ENCODE data around the gene ACTR1B.

The ACTR1B gene

GRCh38 chr2:97653874-97654273 lies 10.0 kb downstream of the ACTR1B start:
- peak overlapping the region; percentile 18; the same call in 1 of the 2 replicates for H3K27ac ChIP-seq
- TF ChIP-seq CTCF (IDR thresholded peaks at IDR 0.05): no peak
- no peak for TF ChIP-seq ZFX (IDR thresholded peaks at IDR 0.05; ENCODE audit: borderline replicate concordance)

GRCh38 chr2:97653473-97653872 lies 10.4 kb downstream of the ACTR1B start:
- peak overlapping the region; percentile 18; the same call in 1 of the 2 replicates for H3K27ac ChIP-seq
- TF ChIP-seq CTCF (IDR thresholded peaks at IDR 0.05) (no peak), ZFX (IDR thresholded peaks at IDR 0.05; ENCODE audit: borderline replicate concordance) (no peak)

- TF ChIP-seq ZFX (IDR thresholded peaks at IDR 0.05; ENCODE audit: borderline replicate concordance) (no peak), CTCF (IDR thresholded peaks at IDR 0.05) (no peak)
- H3K27ac ChIP-seq: peak overlapping the region; percentile 32
Measured at GRCh38 chr2:97651114-97651513, 12.7 kb downstream of the ACTR1B start.

DNA sequence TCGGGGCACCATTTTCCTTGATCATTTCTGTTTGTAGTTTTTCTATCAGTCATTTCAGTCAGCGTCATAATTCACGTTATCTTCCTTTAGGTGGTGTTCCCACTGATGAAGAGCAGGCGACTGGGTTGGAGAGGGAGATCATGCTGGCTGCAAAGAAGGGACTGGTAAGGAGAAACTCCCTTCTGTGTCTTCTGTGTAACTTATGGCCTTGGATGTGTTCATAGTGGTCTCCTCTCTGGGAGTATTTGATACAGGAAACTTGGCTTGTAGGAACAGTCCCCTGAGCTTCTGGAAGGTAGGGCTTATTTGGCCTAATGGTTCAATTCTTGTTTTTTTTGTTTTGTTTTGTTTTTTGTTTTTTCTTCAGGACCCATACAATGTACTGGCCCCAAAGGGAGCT lies 16.9 kb downstream of the ACTR1B start:
- TF ChIP-seq ZFX (IDR thresholded peaks at IDR 0.05; ENCODE audit: borderline replicate concordance) (no peak), CTCF (IDR thresholded peaks at IDR 0.05) (no peak)
- peak overlapping the region; percentile 81 for H3K27ac ChIP-seq

DNA sequence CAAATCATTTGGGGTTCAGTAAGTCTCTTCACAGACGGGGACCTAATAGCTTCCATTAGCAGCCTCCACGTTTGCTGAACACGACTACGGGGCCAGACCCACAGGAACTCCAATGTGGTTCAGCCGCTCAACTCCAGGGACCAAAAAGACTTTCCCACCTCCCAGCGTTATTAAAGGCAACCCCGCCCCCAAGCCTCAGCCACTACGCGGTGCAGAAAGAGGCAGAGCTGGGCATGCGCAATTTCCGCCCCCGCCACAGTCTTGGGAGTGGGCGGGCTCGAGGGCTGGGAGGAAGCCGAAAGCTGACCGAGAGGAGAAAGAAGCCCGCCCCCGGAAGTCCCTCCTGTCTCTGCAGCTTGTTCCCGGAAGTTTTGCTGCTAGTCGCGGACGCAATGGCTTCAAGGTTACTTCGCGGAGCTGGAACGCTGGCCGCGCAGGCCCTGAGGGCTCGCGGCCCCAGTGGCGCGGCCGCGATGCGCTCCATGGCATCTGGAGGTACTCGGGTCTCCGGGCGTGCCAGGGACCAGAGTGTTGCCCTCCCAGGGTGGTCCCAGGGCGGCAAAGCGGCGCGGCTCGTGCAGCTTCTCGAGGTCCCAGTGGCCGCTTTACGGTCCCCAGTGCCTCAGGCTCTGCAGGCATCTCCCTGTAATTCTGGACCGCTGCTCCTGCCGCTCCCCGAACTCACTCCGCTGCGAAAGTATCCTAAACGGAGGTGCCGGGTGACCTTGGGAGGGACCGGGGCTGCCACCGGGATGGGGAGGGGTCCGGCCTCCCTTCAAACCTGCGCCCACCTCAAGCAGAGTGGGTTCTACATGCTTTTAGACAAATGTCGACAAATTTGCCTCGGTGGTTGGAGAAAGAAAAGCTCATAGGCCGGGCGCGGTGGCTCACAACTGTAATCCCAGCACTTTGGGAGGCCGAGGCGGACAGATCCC lies 17.9 kb downstream of the ACTR1B start, which contains the start of gene COX5B:
Gene COX5B (plus strand): TSS at position 368 of the 935 bp plus-strand sequence. CDS start 25 bp downstream, at position 393.
- peak within 1 kb of the TSS; percentile 81 for H3K27ac ChIP-seq
- TF ChIP-seq ZFX (IDR thresholded peaks at IDR 0.05; ENCODE audit: borderline replicate concordance) (no peak), CTCF (IDR thresholded peaks at IDR 0.05) (no peak)

- H3K27ac ChIP-seq: peak overlapping the region; percentile 81
- TF ChIP-seq CTCF (IDR thresholded peaks at IDR 0.05) (no peak), ZFX (IDR thresholded peaks at IDR 0.05; ENCODE audit: borderline replicate concordance) (no peak)
Measured at GRCh38 chr2:97645112-97645694, 18.6 kb downstream of the ACTR1B start.

Data from 22Rv1 (cell line).